ENCODE data around the gene ELFN2.

DNA sequence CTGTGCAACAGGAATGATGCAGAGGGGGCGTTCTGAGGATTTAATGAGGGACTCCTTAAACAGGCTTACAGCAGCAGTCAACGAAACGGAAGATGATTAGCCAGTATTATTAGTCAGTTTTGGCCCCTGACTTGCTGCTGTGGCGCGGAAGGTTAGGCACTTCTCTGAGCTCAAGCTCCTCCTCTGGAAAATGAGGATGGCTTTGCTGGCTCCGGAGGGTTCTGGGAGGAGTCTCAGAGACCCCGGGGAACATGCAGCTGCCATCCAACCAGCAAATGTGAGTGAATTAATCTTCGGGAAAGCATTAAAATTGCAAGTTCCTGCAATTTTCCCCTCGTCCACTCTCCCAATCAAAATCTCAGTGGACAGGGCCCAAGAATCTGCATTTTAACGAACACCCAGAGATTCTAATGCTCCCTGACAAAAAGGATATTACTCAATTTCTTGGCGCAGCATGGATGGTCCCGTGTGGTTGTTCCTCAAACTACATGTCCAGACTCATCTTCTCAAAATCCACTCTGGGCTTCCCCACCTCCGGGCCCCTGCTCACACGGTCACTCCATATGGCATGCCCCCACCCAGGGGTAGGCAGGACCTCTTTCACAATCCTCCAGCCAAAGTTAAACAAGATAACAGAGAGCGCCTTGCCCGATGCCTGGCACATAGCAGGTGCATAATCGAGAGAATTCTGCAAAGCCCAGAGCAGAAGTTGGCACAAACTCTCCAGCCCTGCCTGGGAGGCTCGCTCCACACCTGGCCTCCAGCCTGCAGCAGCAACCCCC is 6.4 kb downstream of the ELFN2 start:
- TF ChIP-seq TAF1 (IDR thresholded peaks at IDR 0.05; ENCODE audit: low read depth) (no peak), CREB1 (IDR thresholded peaks at IDR 0.05; ENCODE audit: low read depth) (no peak), CEBPB (IDR thresholded peaks at IDR 0.05) (no peak), NFIC (IDR thresholded peaks at IDR 0.05) (no peak), EP300 (IDR thresholded peaks at IDR 0.05; ENCODE audit: borderline replicate concordance) (no peak), RAD21 (IDR thresholded peaks at IDR 0.05; ENCODE audit: low read depth) (no peak), TCF12 (IDR thresholded peaks at IDR 0.05; ENCODE audit: low read depth) (no peak)
- TF ChIP-seq, protein P1, sequence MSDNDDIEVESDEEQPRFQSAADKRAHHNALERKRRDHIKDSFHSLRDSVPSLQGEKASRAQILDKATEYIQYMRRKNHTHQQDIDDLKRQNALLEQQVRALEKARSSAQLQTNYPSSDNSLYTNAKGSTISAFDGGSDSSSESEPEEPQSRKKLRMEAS (IDR thresholded peaks at IDR 0.05) = no peak
- TF ChIP-seq, protein P2, sequence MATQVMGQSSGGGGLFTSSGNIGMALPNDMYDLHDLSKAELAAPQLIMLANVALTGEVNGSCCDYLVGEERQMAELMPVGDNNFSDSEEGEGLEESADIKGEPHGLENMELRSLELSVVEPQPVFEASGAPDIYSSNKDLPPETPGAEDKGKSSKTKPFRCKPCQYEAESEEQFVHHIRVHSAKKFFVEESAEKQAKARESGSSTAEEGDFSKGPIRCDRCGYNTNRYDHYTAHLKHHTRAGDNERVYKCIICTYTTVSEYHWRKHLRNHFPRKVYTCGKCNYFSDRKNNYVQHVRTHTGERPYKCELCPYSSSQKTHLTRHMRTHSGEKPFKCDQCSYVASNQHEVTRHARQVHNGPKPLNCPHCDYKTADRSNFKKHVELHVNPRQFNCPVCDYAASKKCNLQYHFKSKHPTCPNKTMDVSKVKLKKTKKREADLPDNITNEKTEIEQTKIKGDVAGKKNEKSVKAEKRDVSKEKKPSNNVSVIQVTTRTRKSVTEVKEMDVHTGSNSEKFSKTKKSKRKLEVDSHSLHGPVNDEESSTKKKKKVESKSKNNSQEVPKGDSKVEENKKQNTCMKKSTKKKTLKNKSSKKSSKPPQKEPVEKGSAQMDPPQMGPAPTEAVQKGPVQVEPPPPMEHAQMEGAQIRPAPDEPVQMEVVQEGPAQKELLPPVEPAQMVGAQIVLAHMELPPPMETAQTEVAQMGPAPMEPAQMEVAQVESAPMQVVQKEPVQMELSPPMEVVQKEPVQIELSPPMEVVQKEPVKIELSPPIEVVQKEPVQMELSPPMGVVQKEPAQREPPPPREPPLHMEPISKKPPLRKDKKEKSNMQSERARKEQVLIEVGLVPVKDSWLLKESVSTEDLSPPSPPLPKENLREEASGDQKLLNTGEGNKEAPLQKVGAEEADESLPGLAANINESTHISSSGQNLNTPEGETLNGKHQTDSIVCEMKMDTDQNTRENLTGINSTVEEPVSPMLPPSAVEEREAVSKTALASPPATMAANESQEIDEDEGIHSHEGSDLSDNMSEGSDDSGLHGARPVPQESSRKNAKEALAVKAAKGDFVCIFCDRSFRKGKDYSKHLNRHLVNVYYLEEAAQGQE (IDR thresholded peaks at IDR 0.05; ENCODE audit: low read depth) = no peak

All from Ishikawa (cell line).